K562 (cell line): ENCODE data around the gene NEK1. TPM values are rescaled to one million over a fixed set of nuclear protein-coding genes. Genes with fewer than 3 reads are reported as not detected.
A peak's percentile ranks its signal among the peaks of the same experiment; 100 is the strongest.

Experiments
- BCL6 ChIP-seq: fragments of 250-450 bp; sonication (Bioruptor Pico); IDR thresholded peaks from 2 replicates; pipeline ENCODE4 v1.4.0; 2020
- BHLHE40 ChIP-seq: IDR thresholded peaks from 2 replicates; pipeline ENCODE4 v1.6.1; 2011; ENCODE audit warnings: low read length, improper control_type of control experiment
- CREB3 ChIP-seq: fragments of 450-650 bp; conservative IDR thresholded peaks from 2 replicates; pipeline ENCODE4 v1.6.1; 2016; ENCODE audit warnings: missing genetic modification characterization, low read depth, mild to moderate bottlenecking, missing compliant biosample characterization, moderate library complexity
- MEIS2 ChIP-seq: fragments of 450-650 bp; IDR thresholded peaks from 2 replicates; pipeline ENCODE4 v1.6.1; 2014; ENCODE audit warnings: mild to moderate bottlenecking; ENCODE audit not compliant: partially characterized antibody
- NCOA2 ChIP-seq, 2 experiments: fragments of 450-650 bp; IDR thresholded peaks; 2 replicates each; pipeline ENCODE4 v1.6.1; 2018; ENCODE audit warnings: mild to moderate bottlenecking in 2 of 2, moderate library complexity in 1 of 2; ENCODE audit not compliant: partially characterized antibody in 2 of 2
- NFIX ChIP-seq: fragments of 250-450 bp; sonication (Bioruptor Pico); IDR thresholded peaks from 2 replicates; pipeline ENCODE4 v1.4.0; 2020; ENCODE audit warnings: low read depth, mild to moderate bottlenecking, moderate library complexity
- NR2C1 ChIP-seq, 2 experiments: fragments of 450-650 bp; IDR thresholded peaks; 2 replicates each; pipeline ENCODE4 v1.6.1; 2017; ENCODE audit warnings: mild to moderate bottlenecking in 2 of 2, antibody characterized with exemption in 1 of 2, inconsistent platforms in 1 of 2, missing compliant biosample characterization in 1 of 2, missing genetic modification characterization in 1 of 2
- POLR2A ChIP-seq: fragments of 450-650 bp; conservative IDR thresholded peaks from 2 replicates; pipeline ENCODE4 v1.6.1; 2016
- POLR3G ChIP-seq: IDR thresholded peaks from 2 replicates; pipeline ENCODE4 v1.6.1; 2011; ENCODE audit not compliant: insufficient read length, insufficient replicate concordance; ENCODE audit errors: extremely low read depth
- RREB1 ChIP-seq: fragments of 250-450 bp; sonication (Bioruptor Pico); IDR thresholded peaks from 2 replicates; pipeline ENCODE4 v1.4.0; 2020
- RUNX1 ChIP-seq: sonication (generic); IDR thresholded peaks from 2 replicates; pipeline ENCODE4 v1.6.1; 2016; ENCODE audit warnings: antibody characterized with exemption, low read depth
- SLC30A9 ChIP-seq: fragments of 250-450 bp; sonication (Bioruptor Pico); IDR thresholded peaks from 2 replicates; pipeline ENCODE4 v1.8.0; 2022; ENCODE audit warnings: mild to moderate bottlenecking, moderate library complexity
- SOX6 ChIP-seq: fragments of 450-650 bp; IDR thresholded peaks from 2 replicates; pipeline ENCODE4 v1.6.1; 2014; ENCODE audit warnings: mild to moderate bottlenecking
- TEAD4 ChIP-seq, 2 experiments: sonication (generic) in 1 of 2; formaldehyde crosslinking in 1 of 2; IDR thresholded peaks; 2 replicates each; pipeline versions ENCODE4 v1.6.1 to v1.8.0; 2012 to 2022; ENCODE audit warnings: borderline replicate concordance in 1 of 2, inconsistent platforms in 1 of 2, low read length in 1 of 2, mild to moderate bottlenecking in 1 of 2, missing genetic modification reagents in 1 of 2
- ZNF232 ChIP-seq: sonication (generic); formaldehyde crosslinking; IDR thresholded peaks from 2 replicates; pipeline ENCODE4 v1.8.0; 2022; ENCODE audit warnings: mild to moderate bottlenecking, missing genetic modification reagents
- polyA plus RNA-seq, 8 experiments: library from polyadenylated mRNA; depleted of rRNA in 4 of 8; stranded (reverse) in 5 of 8; unstranded in 3 of 8; fragments of >200 nt; fragmentation: Nextera tagmentation in 2 of 8; fragmentation: Illumina TruSeq in 1 of 8; extraction: Ambion mirVana in 2 of 8; extraction: Trizol in 1 of 8; gene quantifications; 2 replicates each; pipeline versions ENCODE4 v1.2.1 to v1.2.3, GENCODE V29; 2011 to 2014; ENCODE audit warnings: inconsistent platforms in 1 of 8, missing spikeins in 1 of 8
- total RNA-seq, 7 experiments: library from RNA; depleted of rRNA in 6 of 7; stranded (reverse); fragments of >200 nt in 6 of 7; fragmentation: Illumina TruSeq in 2 of 7; extraction: Trizol in 2 of 7; gene quantifications; 2 replicates each; pipeline versions ENCODE4 v1.2.1 to v1.2.3, GENCODE V29; 2011 to 2021; ENCODE audit warnings: low replicate concordance in 1 of 7

The NEK1 gene
- total and polyA plus RNA-seq, 9 of the 15 experiments (the other 6 are each of a cell fraction or from before 2014, with no cell fraction given), result 6.2 to 15.7 (median 10.3) TPM

GRCh38 chr4:169626331-169627282 is 14.2 kb upstream of the NEK1 start (continued):
- TF ChIP-seq RREB1 (CRISPR knock-in tag), result no peak
- peak in 1 of 2 experiments; percentile 46 for TF ChIP-seq NCOA2 (IDR thresholded peaks at IDR 0.05; ENCODE audit: partially characterized antibody in 2 of 2)
- no peak for TF ChIP-seq CREB3 (tag)
- TF ChIP-seq NR2C1 (IDR thresholded peaks at IDR 0.05), result no peak; the same call in 1 of the 2 replicates
- TF ChIP-seq NR2C1 (tag; IDR thresholded peaks at IDR 0.05), result 0 out of 2 replicates have a peak, but pooled peaks have one; percentile 10
- peak; percentile 79 for TF ChIP-seq MEIS2
- no peak for TF ChIP-seq NFIX (CRISPR knock-in tag)
- TF ChIP-seq BCL6, result no peak
- no peak for TF ChIP-seq SLC30A9
- no peak for TF ChIP-seq POLR2A
- TF ChIP-seq BHLHE40, result peak; percentile 31; the same call in 1 of the 2 replicates
- no peak for TF ChIP-seq POLR3G
- no peak for TF ChIP-seq RUNX1
- TF ChIP-seq SOX6, result peak; percentile 86
- peak; percentile 98 for TF ChIP-seq TEAD4 (IDR thresholded peaks at IDR 0.05; ENCODE audit: low read length)
- TF ChIP-seq TEAD4 (CRISPR knock-in tag; IDR thresholded peaks at IDR 0.05; ENCODE audit: borderline replicate concordance), result no peak
- no peak for TF ChIP-seq ZNF232
